Mesenchymal stem cell (in vitro differentiated cells and primary cell): ENCODE data around the gene TSHZ3.

Experiments used
- DNase-seq: peaks from one replicate; pipeline ENCODE4 v3.0.0-alpha.2; 2013
- H2AFZ ChIP-seq: one replicate; pipeline ENCODE4 v1.6.1; 2013; ENCODE audit warnings: low read depth, mild to moderate bottlenecking, control low read depth, inconsistent platforms, low read length, moderate library complexity
- H2AK5ac ChIP-seq: 2 replicates; pipeline ENCODE4 v1.6.1; 2013; ENCODE audit warnings: low read length, moderate library complexity, mild to moderate bottlenecking, inconsistent platforms; ENCODE audit not compliant: severe bottlenecking
- H2BK120ac ChIP-seq: one replicate; pipeline ENCODE4 v1.6.1; 2013; ENCODE audit warnings: low read depth, mild to moderate bottlenecking, inconsistent platforms, low read length, moderate library complexity
- H2BK12ac ChIP-seq, 2 experiments: one replicate each; pipeline ENCODE4 v1.6.1; 2013; ENCODE audit warnings: inconsistent platforms in 2 of 2, low read length in 2 of 2, mild to moderate bottlenecking in 2 of 2, moderate library complexity in 2 of 2, control low read depth in 1 of 2
- H2BK15ac ChIP-seq: one replicate; pipeline ENCODE4 v1.6.1; 2013; ENCODE audit warnings: mild to moderate bottlenecking, low read depth, inconsistent platforms; ENCODE audit not compliant: poor library complexity, severe bottlenecking
- H2BK5ac ChIP-seq: 2 replicates; pipeline ENCODE4 v1.6.1; 2013; ENCODE audit warnings: low read depth, mild to moderate bottlenecking, low read length, control low read depth, inconsistent platforms; ENCODE audit not compliant: poor library complexity, severe bottlenecking
- H3K14ac ChIP-seq, 2 experiments: one replicate each; pipeline ENCODE4 v1.6.1; 2013; ENCODE audit warnings: inconsistent platforms in 2 of 2, low read length in 2 of 2, control low read depth in 1 of 2, mild to moderate bottlenecking in 1 of 2, moderate library complexity in 1 of 2
- H3K18ac ChIP-seq, 2 experiments: one replicate each; pipeline ENCODE4 v1.6.1; 2013; ENCODE audit warnings: inconsistent platforms in 2 of 2, low read length in 2 of 2, control low read depth in 1 of 2, low read depth in 1 of 2, mild to moderate bottlenecking in 1 of 2
- H3K23ac ChIP-seq, 2 experiments: one replicate each; pipeline ENCODE4 v1.6.1; 2013; ENCODE audit warnings: inconsistent platforms in 2 of 2, low read length in 2 of 2, mild to moderate bottlenecking in 2 of 2, moderate library complexity in 2 of 2, control low read depth in 1 of 2
- H3K27ac ChIP-seq: 2 replicates; pipeline ENCODE4 v1.5.1; 2013; ENCODE audit warnings: mild to moderate bottlenecking, moderate library complexity, low read length, control low read depth, inconsistent platforms; ENCODE audit not compliant: poor library complexity, severe bottlenecking
- H3K27me3 ChIP-seq, 2 experiments: 2 replicates each; pipeline versions ENCODE4 v1.6.1 to v1.7.0; 2013; ENCODE audit warnings: low read length in 2 of 2, mild to moderate bottlenecking in 2 of 2, moderate library complexity in 2 of 2, control low read depth in 1 of 2, inconsistent platforms in 1 of 2; ENCODE audit not compliant: control insufficient read depth in 1 of 2, insufficient read depth in 1 of 2
- H3K36me3 ChIP-seq, 2 experiments: 2 replicates each; pipeline versions ENCODE4 v1.6.1 to v1.7.0; 2013; ENCODE audit warnings: low read length in 2 of 2, control low read depth in 1 of 2, inconsistent platforms in 1 of 2, low read depth in 1 of 2, mild to moderate bottlenecking in 1 of 2; ENCODE audit not compliant: insufficient read depth in 2 of 2, control insufficient read depth in 1 of 2
- H3K4ac ChIP-seq, 2 experiments: one replicate each; pipeline ENCODE4 v1.6.1; 2013; ENCODE audit warnings: inconsistent platforms in 2 of 2, low read length in 2 of 2, mild to moderate bottlenecking in 2 of 2, moderate library complexity in 2 of 2, control low read depth in 1 of 2, low read depth in 1 of 2
- H3K4me1 ChIP-seq: 2 replicates; pipeline ENCODE4 v1.6.1; 2013; ENCODE audit warnings: low read depth, low read length, control low read depth; ENCODE audit not compliant: control insufficient read depth, insufficient read depth
- H3K4me2 ChIP-seq: 2 replicates; pipeline ENCODE4 v1.6.1; 2013; ENCODE audit warnings: low read length, mild to moderate bottlenecking, inconsistent platforms; ENCODE audit not compliant: poor library complexity, severe bottlenecking
- H3K4me3 ChIP-seq, 2 experiments: 2 replicates each; pipeline versions ENCODE4 v1.5.1 to v1.7.0; 2013; ENCODE audit warnings: low read length in 2 of 2, mild to moderate bottlenecking in 2 of 2, control low read depth in 1 of 2, low read depth in 1 of 2; ENCODE audit not compliant: insufficient read depth in 1 of 2
- H3K79me1 ChIP-seq: replicated peaks from 2 replicates; pipeline ENCODE4 v1.6.1; 2013; ENCODE audit warnings: mild to moderate bottlenecking, control low read depth, low read length, inconsistent platforms; ENCODE audit not compliant: poor library complexity, severe bottlenecking
- H3K9ac ChIP-seq: 2 replicates; pipeline ENCODE4 v1.7.0; 2013; ENCODE audit warnings: mild to moderate bottlenecking, low read length, moderate library complexity
- H3K9me3 ChIP-seq: 2 replicates; pipeline ENCODE4 v1.7.0; 2013; ENCODE audit warnings: mild to moderate bottlenecking, low read length; ENCODE audit not compliant: control insufficient read depth
- H4K8ac ChIP-seq: one replicate; pipeline ENCODE4 v1.6.1; 2013; ENCODE audit warnings: inconsistent platforms, mild to moderate bottlenecking, low read length, moderate library complexity
- H4K91ac ChIP-seq: one replicate; pipeline ENCODE4 v1.6.1; 2013; ENCODE audit warnings: mild to moderate bottlenecking, low read length, inconsistent platforms
- WGBS: methylation state at CpG from one replicate; pipeline ENCODE4 v1.1.7; 2013; ENCODE audit warnings: mixed read lengths; 5-methylcytosine and 5-hydroxymethylcytosine counted together

TSHZ3 gene

DNA sequence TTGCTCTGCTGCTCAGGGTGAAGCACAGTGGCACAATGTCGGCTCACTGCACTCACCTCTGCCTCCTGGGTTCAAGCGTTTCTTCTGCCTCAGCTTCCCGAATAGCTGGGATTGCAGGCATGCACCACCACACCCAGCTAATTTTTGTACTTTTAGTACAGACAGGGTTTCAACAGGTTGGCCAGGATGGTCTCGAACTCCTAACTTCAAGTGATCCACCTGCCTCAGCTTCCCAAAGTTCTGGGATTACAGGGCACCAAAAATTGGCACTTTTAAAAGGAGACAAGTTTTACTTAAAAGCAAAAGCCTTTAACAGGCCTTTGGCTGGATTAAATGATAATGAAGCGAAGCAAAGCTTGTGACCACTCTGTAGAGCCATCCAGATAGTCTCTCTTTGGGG is 12.5 kb upstream of the TSHZ3 start:
- Histone ChIP-seq H2BK12ac (no peak overlapping the region), H2AK5ac (no peak overlapping the region), H4K91ac (no peak overlapping the region), H2BK15ac (no peak overlapping the region), H3K27ac (no peak overlapping the region), H3K4me1 (peaks cover 4% of the 10 kb centered on the region), H3K9me3 (no peaks in the 10 kb centered on the region), H3K14ac (no peak overlapping the region), H3K36me3 (peaks cover 4 to 58% of the 10 kb centered on the region in 2 experiments), H2AFZ (no peak overlapping the region), H3K18ac (no peak overlapping the region), H3K27me3 (peaks cover 0 to 10% of the 10 kb centered on the region in 2 experiments), H2BK5ac (no peak overlapping the region), H4K8ac (no peak overlapping the region), H3K4me2 (no peak overlapping the region), H2BK120ac (no peak overlapping the region), H3K79me1 (peaks cover 33% of the 10 kb centered on the region), H3K4ac (no peak overlapping the region), H3K9ac (no peak overlapping the region), H3K4me3 (no peak overlapping the region), H3K23ac (no peak overlapping the region)
- DNase-seq = no peak
- WGBS = 94% methylated on average over 5 of the region's 5 CpGs

DNA sequence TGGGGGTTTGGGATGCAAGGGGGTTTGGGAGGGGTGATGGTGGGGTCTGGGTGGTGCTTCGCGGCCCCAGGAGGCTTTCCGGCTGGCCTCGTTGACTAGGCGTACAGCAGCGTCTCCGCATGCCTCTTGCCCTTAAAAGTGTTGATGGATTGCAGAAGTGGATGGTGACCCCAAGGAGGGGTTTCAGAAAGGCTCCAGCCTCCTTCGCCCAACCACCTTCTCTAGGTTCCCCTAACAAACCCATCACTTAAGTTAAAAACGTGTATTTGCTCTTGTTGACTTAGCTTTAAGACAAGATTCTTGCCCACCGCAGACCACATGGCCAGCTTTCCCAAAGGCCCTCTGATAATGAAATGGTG is 8.1 kb upstream of the TSHZ3 start:
- 77% methylated on average over 3 of the region's 10 CpGs for WGBS
- Histone ChIP-seq H2AK5ac (no peak overlapping the region), H3K79me1 (peaks cover 55% of the 10 kb centered on the region)

DNA sequence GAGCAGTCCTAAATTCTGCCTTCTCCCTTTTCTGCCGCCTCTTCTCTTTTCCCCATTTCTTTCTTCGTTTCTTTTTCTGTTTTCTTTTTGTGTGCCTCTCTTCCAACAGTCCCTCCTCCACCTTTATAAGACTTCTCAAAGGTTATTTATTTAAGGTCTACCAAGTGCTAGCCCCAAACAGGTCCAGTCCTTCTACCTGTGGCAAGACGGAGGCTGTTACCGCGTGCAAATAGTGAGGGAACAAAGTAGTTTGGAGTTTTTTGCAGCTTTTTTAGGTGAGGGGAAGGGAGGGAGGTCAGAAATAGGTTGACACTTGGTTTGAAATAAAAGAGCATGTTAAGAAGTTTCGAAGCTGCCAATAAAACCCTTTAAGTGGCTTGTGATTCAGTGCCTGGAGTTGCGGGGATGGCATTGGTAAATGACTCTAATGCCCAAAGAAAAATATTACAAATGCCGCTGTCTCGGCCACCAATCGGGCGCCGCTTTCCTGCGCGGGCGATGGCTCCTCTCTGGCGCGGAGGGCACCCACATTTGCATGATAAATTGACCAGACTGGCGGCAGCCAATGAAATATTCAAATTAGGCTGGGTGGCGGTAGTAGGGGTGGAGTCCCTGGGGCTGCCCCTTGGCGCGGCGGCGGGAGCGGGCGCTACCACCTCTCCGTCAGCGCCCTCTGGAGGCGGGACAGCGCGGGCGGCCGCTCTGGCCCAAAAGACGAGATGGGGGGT is 7.5 kb upstream of the TSHZ3 start:
- 6% methylated on average over 31 of the region's 33 CpGs for WGBS
- Histone ChIP-seq H3K27ac (no peak overlapping the region), H4K91ac (no peak overlapping the region)

More for the DNA sequence above, 8.1 kb upstream of the TSHZ3 start:
- H3K23ac ChIP-seq = no peak overlapping the region
- H3K4me2 ChIP-seq = no peak overlapping the region
- H3K4me3 ChIP-seq = no peak overlapping the region
- H3K36me3 ChIP-seq = peaks cover 3 to 19% of the 10 kb centered on the region in 2 experiments
- H2BK12ac ChIP-seq = no peak overlapping the region
- DNase-seq = no peak
- H3K18ac ChIP-seq = no peak overlapping the region
- H2BK15ac ChIP-seq = peak overlapping the region; percentile 2
- H3K9me3 ChIP-seq = no peaks in the 10 kb centered on the region
- no peak overlapping the region for H3K4ac ChIP-seq
- H4K91ac ChIP-seq = no peak overlapping the region
- H3K14ac ChIP-seq = no peak overlapping the region
- H2AFZ ChIP-seq = no peak overlapping the region
- peaks cover 36% of the 10 kb centered on the region for H3K4me1 ChIP-seq
- H2BK120ac ChIP-seq = no peak overlapping the region
- H3K27me3 ChIP-seq = peaks cover 0 to 53% of the 10 kb centered on the region in 2 experiments
- H3K9ac ChIP-seq = no peak overlapping the region
- no peak overlapping the region for H2BK5ac ChIP-seq
- no peak overlapping the region for H4K8ac ChIP-seq
- H3K27ac ChIP-seq = no peak overlapping the region

DNA sequence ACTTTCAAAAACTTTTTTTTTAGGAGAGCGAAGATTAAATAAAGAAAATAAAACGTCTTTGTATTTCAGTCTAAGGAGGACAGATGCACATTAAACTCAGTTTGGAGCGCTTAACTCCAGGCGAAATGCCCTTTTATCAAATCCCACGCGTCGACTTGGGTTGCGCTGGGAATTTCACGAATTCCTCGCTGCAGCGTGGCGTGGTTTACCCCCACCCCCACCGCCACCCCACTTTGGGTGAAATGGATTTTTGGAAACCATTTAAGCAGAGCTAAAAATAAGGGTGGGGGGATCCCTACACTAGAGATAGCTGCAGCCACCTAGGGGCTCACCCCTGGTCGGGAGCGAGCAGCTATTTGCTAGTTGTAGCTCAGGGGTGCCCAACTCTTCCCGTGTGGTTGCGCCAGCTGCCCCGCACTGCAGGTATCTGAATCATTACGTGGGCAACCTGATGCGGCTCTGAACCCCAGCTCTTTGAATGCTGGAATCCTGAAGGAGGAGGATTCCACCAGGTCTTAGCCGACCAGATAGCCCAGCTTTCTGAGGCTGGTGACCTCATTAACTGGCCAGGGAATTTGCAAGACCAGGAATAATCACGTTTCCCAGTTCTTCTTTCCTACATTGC is 6.5 kb upstream of the TSHZ3 start:
- Histone ChIP-seq H3K4me2 (peak overlapping the region; percentile 49), H3K23ac (peak overlapping the region in 1 of 2 experiments; percentile 85), H2BK12ac (peak overlapping the region in 1 of 2 experiments; percentile 74), H2BK120ac (no peak overlapping the region), H2AK5ac (no peak overlapping the region), H2AFZ (no peak overlapping the region), H3K14ac (no peak overlapping the region), H4K91ac (no peak overlapping the region), H3K4me3 (no peak overlapping the region), H4K8ac (no peak overlapping the region), H2BK5ac (no peak overlapping the region), H3K27me3 (peaks cover 0 to 53% of the 10 kb centered on the region in 2 experiments), H3K79me1 (peaks cover 58% of the 10 kb centered on the region), H3K4me1 (peaks cover 43% of the 10 kb centered on the region), H2BK15ac (no peak overlapping the region), H3K27ac (no peak overlapping the region), H3K9ac (no peak overlapping the region), H3K4ac (no peak overlapping the region), H3K9me3 (no peaks in the 10 kb centered on the region), H3K36me3 (peaks cover 6 to 8% of the 10 kb centered on the region in 2 experiments), H3K18ac (peak overlapping the region in 1 of 2 experiments; percentile 30)
- WGBS = 8% methylated on average over 16 of the region's 22 CpGs
- DNase-seq = no peak

More for the DNA sequence above, 7.5 kb upstream of the TSHZ3 start:
- Histone ChIP-seq H3K9ac (no peak overlapping the region), H3K4me1 (peaks cover 41% of the 10 kb centered on the region), H3K14ac (no peak overlapping the region), H2BK120ac (no peak overlapping the region), H3K79me1 (peaks cover 58% of the 10 kb centered on the region), H2AK5ac (no peak overlapping the region), H3K4me3 (no peak overlapping the region), H2BK5ac (no peak overlapping the region), H4K8ac (no peak overlapping the region), H3K27me3 (peaks cover 0 to 53% of the 10 kb centered on the region in 2 experiments), H3K36me3 (peaks cover 6 to 15% of the 10 kb centered on the region in 2 experiments), H3K4ac (no peak overlapping the region), H2BK12ac (peak overlapping the region in 1 of 2 experiments; percentile 34), H2BK15ac (no peak overlapping the region), H2AFZ (no peak overlapping the region), H3K4me2 (peak overlapping the region; percentile 72), H3K23ac (no peak overlapping the region), H3K18ac (no peak overlapping the region), H3K9me3 (no peaks in the 10 kb centered on the region)
- no peak for DNase-seq
